PFSK-1 (cell line): ENCODE measurements around the gene KIAA0825.

Experiments
- FOXP2 ChIP-seq: optimal IDR thresholded peaks from 2 replicates; pipeline ENCODE3; 2011; ENCODE audit warnings: borderline replicate concordance, control low read depth, inconsistent platforms; ENCODE audit not compliant: insufficient read depth; ENCODE audit errors: extremely low read length, extremely low read depth
- POLR2AphosphoS5 ChIP-seq: IDR thresholded peaks from 2 replicates; pipeline ENCODE4 v1.6.1; 2012; ENCODE audit warnings: low read depth, mild to moderate bottlenecking, control low read depth, low read length, moderate library complexity
- REST ChIP-seq, 2 experiments: IDR thresholded peaks; 2 replicates each; pipeline versions ENCODE4 v1.6.1 to v1.8.0; 2011 to 2012; ENCODE audit warnings: low read depth in 2 of 2, low read length in 2 of 2, control low read depth in 1 of 2, inconsistent platforms in 1 of 2, mild to moderate bottlenecking in 1 of 2, moderate library complexity in 1 of 2; ENCODE audit not compliant: insufficient read depth in 1 of 2
- SIN3A ChIP-seq: IDR thresholded peaks from 2 replicates; pipeline ENCODE4 v1.6.1; 2012; ENCODE audit warnings: mild to moderate bottlenecking, low read length, moderate library complexity, borderline replicate concordance; ENCODE audit not compliant: insufficient read depth
- TAF1 ChIP-seq: IDR thresholded peaks from 2 replicates; pipeline ENCODE4 v1.6.1; 2012; ENCODE audit warnings: low read length, control low read depth, borderline replicate concordance; ENCODE audit not compliant: insufficient read depth

KIAA0825 gene

GRCh38 chr5:94620256-94620655 is 1.9 kb upstream of the KIAA0825 start:
- no peak for TF ChIP-seq SIN3A
- no peak for TF ChIP-seq POLR2AphosphoS5
- TF ChIP-seq FOXP2: no peak
- no peak for TF ChIP-seq REST (IDR thresholded peaks at IDR 0.05; ENCODE audit: insufficient read depth in 1 of 2, low read depth in 2 of 2, low read length in 2 of 2)
- no peak for TF ChIP-seq TAF1

- no peak for TF ChIP-seq FOXP2
- no peak for TF ChIP-seq TAF1
- TF ChIP-seq POLR2AphosphoS5: no peak
- TF ChIP-seq SIN3A: no peak
- TF ChIP-seq REST (IDR thresholded peaks at IDR 0.05; ENCODE audit: insufficient read depth in 1 of 2, low read depth in 2 of 2, low read length in 2 of 2): no peak
Measured at GRCh38 chr5:94618029-94618492, 343 bp downstream of the KIAA0825 start.

GRCh38 chr5:94615862-94616261 is 2.5 kb downstream of the KIAA0825 start:
- TF ChIP-seq TAF1 (no peak), FOXP2 (no peak), REST (IDR thresholded peaks at IDR 0.05; ENCODE audit: insufficient read depth in 1 of 2, low read depth in 2 of 2, low read length in 2 of 2) (no peak), SIN3A (no peak), POLR2AphosphoS5 (no peak)

GRCh38 chr5:94614156-94614805 is 4.1 kb downstream of the KIAA0825 start:
- no peak for TF ChIP-seq SIN3A
- no peak for TF ChIP-seq TAF1
- no peak for TF ChIP-seq POLR2AphosphoS5
- TF ChIP-seq REST (IDR thresholded peaks at IDR 0.05; ENCODE audit: insufficient read depth in 1 of 2, low read depth in 2 of 2, low read length in 2 of 2): no peak
- TF ChIP-seq FOXP2: no peak

GRCh38 chr5:94613583-94613982 is 4.8 kb downstream of the KIAA0825 start:
- no peak for TF ChIP-seq POLR2AphosphoS5
- no peak for TF ChIP-seq SIN3A
- no peak for TF ChIP-seq FOXP2
- TF ChIP-seq REST (IDR thresholded peaks at IDR 0.05; ENCODE audit: insufficient read depth in 1 of 2, low read depth in 2 of 2, low read length in 2 of 2): no peak
- TF ChIP-seq TAF1: no peak
